ENCODE results near the gene GINS2.

GINS2 gene

DNA sequence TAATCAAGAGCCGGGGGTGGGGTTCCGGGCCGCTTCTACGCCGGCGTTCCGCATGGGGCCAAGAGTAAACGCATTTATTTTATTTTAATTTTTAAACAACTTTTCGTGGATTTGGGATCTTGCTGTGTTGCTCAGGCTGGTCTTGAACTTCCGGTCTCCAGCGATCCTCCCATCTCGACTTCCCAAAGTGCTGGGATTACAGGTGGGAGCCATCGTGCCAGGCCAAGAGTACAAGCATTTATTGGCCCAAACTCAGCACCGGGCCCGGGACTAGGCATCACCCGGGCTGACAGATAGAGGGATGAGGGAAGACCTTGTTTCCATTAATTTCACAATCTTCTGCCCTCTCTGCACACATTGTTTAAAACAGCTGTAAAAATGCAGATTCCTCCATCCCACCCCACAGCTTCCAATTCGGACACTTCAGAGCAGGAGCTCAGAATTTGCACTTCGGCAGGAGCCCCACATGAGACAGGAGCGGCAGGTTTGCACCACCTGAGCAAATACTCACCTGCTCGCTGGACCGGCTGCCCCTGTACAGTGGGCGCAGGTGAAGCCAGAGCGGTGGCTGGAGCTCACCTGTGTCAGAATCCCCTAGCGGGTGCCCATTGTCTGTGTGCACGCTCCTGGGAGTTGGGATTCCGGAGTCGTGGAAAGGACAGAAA, 663 bp upstream of the GINS2 start:
- DNase-seq = no peak

DNA sequence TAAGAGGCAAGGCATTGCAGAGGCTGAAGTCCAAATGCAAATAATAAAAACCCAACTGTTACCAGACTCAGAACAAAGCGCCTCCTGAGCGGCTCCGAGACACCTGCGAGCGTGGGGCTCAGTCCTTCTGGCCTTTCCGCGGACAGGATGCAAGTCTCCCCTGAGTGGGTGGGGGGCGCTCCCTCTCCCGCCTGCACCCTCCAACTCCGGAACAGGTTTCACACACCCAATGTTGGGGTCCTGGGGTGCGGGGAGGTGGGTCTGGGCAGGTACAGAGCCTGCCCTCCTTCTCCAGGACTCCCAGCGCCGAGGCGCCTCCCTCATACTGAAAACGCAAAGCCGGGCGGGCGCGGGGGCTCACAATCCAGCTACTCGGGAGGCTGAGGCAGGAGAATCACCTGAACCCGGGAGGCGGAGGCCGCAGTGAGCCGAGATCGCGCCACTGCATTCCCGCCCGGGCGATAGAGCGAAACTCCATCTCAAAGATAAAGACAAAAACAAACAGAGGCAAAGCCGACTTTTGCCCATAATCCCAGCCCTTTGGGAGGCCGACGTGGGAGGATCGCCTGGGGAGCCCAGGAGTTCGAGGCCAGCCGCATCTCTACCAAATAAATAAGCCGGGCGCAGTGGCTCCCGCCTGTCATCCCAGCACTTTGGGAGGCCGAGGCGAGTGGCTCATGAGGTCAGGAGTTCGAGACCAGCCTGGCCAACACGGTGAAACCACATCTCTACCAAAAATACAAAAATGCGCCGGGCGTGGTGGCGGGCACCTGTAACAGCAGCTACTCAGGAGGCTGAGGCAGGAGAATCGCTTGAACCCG, 893 bp downstream of the GINS2 start:
- DNase-seq = no peak

DNA sequence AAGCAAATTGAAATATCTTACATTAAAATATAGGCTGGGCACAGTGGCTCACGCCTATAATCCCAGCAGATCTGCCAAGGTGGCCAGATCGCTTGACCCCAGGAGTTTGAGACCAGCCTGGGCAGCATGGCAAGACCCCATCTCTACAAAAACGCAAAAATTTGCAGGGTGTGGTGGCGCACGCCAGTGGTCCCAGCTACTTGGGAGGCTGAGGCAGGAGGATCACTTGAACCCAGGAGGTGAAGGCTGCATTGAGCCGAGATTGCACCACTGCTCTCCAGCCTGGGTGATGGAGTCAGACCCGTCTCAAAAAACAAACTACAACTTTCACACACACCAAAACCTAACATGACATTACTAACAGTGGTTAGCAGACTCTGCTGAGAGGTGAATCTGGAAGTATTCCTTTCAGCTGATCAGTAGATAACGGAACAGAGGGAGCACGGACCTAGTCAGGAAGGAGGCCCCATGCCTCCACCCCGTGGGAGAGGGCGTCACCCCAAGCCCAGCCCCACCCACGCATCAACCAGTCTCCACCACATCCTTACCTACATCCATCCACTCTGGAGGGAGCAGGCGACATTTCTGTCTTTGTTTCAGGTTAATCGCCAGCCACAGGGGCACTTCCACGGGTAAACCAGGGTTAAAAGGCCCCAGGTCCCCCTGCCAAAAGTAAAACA, 1.7 kb downstream of the GINS2 start:
- DNase-seq = no peak

DNA sequence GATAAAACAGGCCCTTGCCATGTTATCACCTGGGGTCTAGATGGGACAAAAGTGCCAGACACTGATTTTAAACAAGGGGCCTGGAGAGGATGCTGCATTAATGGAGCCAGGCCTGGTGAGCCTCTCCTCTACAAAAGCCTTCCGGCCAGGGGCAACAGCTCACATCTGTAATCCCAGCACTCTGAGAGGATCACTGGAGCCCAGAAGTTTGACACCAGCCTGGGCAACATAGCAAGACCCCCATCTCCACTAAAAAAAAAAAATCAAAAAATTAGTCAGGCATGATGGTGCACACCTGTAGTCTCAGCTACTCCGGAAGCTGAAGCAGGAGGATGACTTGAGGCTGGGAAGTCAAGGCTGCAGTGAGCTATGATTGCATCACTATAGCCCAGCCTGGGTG, 3.5 kb downstream of the GINS2 start:
- no peak for DNase-seq

DNA sequence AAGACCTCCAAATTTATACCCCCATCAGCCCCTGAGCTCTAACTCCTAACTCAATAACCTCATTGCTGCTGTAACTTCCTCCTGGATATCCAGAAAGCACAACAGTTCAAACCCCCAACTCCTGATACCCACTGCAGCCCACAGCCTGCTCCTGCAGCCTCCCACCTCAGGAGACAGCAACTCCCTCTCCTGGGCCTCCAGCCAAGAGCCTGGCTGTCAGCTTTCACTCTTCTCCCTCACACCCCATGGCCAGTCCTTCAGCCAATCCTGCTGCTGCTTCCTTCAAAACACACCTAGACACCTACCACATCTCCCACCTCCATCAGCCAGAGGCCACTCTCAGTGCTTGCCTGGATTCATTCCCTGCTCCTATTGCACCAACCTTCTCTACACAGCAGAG, 5.4 kb downstream of the GINS2 start:
- no peak for DNase-seq

DNA sequence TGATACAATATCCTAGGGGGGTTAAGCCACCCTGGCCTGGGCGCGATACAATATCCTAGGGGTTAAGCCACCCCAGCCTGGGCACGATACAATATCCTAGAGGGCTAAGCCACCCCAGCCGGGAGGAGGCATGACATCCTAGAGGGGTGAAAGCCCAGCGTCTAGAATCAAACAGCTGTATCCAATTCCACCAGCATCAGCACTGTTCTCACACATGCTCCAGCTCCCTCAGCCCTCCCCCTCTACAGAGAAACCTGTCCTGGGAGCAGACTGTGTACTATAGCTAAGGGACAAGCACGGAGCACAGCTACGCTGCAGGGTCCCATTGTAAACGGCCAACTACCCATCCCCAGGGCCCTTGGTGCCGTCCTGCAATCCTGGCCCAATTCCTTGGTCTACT, 6.2 kb downstream of the GINS2 start:
- DNase-seq = no peak

DNA sequence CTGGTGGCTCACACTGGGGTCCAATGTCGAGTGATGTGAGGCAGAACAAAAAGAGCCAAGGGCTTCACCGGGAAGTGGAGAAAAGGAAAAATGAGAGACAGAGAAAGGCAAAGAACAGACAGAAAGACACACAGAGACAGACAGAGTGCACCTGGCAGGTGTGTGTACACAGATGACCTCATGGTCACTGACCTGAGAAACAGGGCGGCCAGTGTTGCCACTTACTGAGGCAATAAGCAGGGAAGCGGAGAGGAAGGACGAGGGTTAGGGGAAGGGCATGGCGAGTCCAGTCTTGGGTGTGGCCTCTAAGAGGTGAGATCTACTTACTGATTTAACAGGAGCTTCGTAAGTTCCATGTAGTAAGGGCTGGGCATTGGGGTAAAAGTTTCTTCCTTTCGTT, 7.5 kb downstream of the GINS2 start:
- no peak for DNase-seq

DNA sequence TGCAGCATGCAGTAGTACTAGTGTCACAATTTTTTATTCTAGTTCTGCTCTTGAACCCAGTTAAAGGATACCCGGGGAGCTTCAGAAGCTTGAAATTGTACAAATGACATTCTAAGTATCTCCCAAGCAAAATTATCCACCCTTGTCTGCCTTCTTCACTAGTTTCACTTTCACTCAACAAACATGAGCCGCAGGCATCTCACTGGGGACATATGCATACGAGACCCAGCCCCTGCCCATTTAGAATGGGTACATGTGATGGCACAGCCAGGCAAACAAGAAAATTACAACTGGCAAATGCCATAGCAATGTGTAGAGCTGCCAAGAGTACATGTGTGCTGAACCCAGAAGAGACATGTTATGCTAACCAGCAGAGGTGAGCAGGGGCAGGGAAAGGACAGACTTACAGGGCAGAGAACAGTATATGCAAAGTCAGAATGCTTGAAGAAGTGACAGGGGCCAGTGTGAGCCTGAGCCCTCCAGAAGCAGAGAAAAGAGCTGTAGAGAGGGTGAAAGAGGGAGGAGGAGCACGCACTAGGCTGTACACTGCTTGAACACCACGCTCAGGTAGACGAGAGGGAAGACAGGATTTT, 8.3 kb downstream of the GINS2 start:
- DNase-seq = no peak

DNA sequence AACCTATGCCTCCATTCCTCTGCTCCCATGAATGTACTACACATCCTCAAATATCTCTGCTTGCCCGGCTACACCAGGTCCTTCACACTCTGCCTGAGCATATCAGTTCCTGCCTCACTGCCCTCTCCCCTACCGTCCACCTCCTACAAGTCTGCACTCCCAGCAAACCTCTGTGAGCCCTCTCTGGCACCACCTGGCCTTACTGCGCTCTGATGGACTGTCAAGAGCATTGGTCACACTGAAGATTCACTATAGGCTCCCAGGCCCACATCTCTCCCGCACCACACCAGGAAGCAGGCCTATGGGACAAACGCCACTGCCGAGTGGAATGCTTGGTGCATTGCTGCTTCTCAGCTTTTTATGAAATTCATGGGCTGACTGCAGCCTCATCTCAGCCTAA, 8.9 kb downstream of the GINS2 start:
- no peak for DNase-seq

DNA sequence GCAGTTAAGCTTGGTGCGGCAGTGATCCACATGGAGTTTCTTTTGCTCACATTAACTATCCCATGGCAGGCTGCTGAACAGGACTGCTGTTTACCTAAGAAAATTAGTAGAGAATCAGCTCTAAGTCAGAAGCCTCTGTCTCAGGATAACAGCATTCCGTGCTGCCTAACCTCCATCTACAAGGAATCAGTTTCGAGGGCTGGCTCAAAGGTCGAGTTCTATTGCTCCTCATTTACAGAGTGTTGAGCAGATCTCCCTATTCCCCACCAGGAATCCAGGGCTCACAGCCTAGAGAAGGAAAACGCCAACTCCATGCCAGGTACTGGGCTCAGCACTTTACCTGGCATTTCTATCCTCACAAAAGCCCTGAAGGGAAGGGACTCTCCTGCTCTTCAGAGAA, 9.9 kb downstream of the GINS2 start:
- no peak for DNase-seq

DNA sequence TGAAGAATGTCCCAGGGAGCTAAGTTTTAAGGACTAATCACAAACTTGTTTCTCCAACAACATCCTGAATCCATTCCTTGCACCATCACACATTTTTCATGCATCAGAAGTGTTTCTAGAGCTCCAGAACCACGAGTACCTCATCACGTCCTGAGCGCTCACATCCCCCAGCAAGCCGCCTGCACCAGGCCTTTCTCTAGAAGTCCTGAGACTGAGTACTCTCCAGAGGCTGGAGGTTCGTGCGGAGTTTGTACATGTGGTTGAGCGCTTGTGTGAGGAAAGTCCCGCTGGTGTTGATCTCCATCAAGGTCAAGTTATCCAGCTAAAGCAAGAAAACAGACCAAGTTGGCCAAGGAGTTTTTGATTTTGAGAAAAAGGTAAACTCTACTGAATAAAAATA, 10.7 kb downstream of the GINS2 start:
- no peak for DNase-seq

DNA sequence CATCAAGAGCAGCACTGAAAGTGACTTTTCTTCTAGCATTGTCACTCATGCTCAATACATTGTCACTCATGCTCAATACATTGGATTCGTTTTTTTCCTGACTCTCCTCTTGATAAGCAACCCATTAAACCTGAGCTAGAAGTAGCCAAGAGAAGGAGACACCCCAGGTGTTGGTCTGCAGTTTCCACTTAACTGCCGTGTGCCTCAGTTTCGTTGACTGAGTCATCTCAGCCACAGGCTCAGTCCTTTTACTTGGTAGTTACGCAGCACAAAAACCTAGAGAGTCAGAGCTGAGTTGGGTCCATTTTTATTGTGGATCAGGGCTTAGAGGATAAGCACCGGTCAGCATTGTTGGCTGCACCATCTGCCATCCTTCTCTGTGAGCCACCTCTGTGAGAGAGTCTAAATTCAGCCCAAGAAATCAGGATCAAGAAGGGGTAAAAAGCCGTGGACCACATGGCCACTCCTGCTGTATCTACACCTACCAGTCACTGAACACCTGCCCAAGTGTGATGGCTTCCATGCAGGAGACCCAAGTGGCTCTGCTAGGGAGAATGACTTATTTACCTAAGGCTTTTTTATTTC, 11.3 kb downstream of the GINS2 start:
- no peak for DNase-seq

DNA sequence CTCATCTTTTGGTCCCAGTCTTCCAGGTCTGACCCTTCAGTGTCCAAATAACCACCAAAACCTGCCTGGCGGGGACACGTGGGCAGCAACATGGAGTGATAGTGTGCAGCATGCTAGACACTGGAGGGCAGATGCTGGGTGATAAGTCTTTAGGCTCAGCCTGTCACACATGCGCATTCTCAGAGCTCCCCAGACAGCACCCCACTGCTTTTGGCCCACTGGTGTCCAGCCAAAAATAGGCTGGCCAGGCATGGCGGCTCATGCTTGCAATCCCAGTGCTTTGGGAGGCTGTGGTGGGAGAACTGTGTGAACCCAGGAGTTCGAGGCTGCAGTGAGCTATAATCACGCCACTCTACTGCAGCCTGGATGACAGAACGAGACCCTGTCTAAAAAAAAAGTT, 12.3 kb downstream of the GINS2 start:
- no peak for DNase-seq

DNA sequence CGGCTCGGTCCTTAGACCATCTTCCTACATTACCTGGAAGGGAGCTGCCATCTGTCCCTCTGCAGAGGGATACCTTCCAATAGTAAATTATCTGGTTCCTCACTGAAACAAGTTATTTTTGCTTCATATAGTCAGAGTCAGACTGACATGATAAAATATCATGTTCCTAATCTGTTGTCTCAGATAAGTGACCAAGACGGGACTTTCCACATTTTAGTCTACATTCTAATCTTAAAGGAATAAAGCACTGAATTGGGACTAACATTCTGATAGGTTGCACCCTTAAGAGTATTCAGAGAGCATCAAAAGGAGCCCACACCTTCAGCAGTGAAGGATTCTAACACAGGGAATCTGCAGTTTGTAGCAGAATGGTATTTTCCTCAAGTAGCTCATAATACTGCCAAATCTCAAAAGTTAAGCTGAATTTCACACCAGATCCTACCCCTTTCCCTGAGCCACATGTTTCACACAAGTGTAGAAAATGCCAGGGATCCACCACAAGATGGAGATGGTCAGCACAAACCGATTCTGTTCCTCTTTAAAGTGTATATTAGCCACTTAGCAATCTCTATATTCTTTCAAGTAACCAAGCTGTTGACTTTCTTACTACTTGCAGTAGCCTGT, 13.4 kb downstream of the GINS2 start:
- DNase-seq = peak; percentile 26

DNA sequence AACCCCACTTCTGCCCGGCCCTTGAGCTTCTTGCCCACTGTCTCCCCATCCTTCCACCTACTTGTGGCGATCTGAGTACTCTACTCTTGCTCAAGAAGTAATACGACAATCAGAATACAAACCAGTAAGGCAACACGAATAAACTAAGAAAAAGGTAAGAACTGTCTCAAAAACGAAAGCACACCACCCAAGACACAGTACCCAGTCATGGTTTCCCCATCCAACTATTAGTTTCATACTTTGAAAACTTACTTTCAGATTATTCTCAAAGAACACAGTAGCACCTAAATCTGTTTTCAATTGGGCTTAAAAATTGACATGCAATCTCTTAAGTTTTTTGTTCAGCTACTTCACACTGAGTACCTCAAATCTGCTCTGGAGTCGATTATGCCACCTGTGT, 13.9 kb downstream of the GINS2 start:
- no peak for DNase-seq

DNA sequence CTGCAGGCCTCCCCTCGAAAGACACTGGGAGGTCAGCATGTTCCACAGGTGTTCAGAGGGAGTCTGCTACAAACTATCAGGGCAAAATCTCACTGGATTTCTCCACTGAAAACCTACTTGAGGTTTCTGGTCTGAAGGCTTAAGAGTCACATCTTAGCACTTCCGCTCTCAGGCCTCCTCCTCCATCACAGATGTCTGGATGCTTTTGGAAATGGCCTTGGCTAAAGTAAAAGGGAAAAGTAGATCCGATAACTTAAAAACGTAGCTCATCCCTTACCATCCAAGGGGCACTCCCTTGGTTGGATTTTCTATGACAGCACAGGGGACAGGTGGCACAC, 14.4 kb downstream of the GINS2 start:
- DNase-seq = no peak

DNA sequence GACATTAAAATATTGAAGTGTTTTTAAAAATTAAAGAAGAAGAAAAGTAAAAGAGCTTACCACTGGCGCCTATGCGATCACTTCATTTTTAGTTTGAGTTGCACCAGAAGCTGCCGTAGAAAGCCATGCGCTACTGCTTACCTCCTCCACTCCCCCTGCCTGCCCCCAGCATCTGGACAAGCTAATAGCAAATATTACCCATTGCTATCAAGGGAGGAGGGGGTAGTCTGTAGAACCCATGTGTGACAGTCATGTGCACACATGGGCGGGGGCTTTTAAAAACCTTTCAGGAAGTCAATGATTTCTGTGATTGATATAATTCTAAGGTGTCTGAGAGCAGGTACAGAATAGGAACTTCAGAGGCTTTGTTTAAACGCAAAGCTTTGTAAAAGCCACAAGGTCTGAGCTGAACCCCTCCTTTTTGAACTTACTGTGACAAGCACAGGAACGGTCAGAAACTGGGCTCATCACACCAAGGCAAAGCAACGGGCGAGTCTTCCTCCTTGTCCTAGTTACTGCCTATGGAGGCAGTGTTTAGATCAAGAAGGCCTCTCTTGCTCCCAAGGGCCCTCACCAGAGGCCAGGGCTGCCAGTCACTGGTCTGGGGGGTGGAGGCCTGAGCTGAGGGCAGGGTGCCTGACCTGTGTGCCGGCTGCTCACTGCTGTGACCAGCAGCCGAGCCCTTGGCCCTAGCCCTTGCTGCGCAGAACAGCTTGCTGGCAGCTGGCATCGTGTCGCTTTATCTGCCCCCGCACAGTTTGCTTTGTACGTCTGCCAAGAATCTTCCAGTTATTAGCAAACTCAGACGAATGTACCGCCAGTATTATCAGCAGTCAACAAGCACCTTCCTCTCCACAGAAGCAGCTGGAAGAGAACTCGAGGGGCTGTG, 15.0 kb downstream of the GINS2 start:
- DNase-seq = no peak

DNA sequence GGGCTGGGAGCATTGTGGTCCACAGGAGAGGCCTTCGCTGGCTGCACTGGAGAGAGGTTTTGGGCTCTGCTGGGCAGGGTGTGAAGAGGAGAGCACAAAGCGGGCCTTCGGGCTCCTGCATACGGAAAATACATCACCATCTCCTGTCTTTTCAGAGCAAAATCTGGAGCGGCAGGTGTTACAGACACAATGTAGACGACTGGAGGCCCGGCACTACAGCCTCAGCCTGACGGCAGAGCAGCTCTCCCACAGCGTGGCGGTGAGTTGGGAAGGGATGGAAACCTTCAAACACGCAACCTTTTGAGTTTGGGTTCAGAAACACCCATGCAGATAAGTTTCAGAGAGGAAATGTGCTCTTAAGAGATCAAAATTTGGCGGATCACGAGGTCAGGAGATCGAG, 17.9 kb downstream of the GINS2 start:
- DNase-seq = no peak

DNA sequence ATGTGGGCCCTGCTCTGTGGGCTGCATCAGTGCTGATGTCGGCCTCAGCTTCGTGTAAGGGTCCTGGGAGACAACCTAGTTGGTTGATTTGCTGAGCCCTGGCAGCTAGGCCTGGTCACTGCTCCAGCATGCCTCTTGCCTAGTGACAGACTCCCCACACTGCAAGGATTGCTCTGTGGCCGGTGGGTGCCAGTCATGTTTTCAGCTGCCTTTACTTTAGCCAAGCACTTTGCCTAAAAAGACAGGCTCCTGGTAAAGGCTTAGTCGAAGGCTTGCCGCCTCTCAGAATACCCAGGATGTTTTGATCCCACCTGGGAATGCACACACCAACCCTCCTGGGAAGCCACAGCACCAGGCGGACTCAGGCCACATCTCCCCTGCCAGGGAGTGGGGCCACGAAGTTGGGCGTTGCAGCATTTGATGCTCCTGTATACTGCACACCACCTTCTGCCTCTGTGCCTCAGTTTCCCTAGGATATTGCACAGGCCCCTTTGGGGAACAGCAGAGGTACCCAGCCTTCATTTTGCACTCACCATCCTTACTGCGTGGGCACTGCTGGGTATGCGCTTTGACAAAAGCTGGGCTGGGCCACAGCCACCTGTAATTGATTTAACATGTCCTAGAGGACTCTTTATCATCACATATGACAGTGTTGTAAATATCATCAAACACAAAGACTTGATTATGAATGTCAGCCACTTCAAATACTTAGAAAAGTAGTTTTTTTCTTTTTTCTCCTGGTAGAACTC, 19.9 kb downstream of the GINS2 start:
- DNase-seq = no peak

DNA sequence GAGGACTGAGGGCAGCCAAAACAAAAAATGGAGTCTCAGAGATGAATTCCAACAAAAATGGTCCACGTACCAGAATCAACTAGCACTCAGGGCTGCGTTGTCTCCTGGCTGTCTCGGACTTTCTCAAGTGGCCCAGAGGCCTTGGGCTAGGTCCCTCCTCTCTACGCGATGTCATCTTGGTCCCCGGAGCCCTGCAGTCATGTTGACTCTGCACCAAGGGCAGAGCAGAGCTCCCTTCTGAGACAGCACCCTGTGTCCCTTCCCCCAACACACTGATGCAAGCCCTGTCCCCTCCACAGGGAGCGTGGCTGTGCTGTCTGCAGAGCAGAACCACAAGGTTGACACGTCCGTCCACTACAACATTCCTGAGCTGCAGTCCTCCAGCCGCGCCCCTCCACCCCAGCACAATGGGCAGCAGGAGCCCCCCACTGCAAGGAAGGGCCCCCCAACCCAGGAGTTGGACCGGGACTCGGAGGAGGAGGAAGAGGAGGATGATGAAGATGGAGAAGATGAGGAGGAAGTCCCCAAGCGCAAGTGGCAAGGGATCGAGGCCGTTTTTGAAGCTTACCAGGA, 20.8 kb downstream of the GINS2 start:
- DNase-seq = no peak

DNA sequence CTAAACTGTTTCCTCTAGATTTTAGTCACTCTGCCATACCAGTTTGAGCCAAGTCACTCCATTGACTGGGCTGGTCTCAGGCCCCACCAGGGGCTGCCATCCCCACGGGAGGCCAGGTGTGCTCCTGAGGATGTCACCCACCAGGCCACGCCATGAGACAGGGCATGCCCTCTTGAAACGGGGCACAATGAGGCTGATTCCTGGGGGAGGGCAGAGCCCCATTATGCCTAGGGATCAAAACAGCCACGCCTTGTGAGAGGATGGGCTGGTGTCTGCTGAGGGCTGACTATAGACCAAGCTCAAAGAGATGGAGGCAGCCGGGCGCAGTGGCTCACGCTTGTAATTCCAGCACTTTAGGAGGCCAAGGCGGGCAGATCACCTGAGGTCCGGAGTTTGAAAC, 21.5 kb downstream of the GINS2 start:
- DNase-seq = no peak
